NCI-H774 (cell line): Measurements from ENCODE around the gene ZNF175.
"Not testable (repeated sequence)": the region's sequence is repeated elsewhere in the genome, so short reads cannot be mapped to it uniquely, and the experiment has no call there.

ENCODE experiments used
- DNase-seq: peaks from one replicate; lab custom pipeline; 2025; lab: John Stamatoyannopoulos, UW

ZNF175 gene

DNA sequence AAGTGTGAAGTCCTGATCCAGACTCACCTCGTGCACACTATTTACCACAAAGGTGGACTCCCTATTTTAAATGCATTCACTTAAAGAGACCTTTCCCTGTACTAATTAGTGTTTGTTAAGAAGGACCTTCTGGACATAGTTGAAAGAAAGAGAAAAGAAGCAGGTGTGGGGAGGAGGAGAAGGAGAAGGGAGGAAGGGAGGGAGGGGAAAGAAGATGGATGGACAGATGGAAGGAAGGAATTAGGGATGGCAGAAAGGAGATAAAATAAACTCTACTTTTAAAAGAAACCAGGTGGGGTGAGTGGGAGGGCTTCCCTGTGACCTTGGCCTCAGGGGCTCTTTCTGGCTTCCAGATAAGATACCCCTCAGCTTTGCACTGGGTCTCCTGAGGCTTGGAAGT, 21.4 kb downstream of the ZNF175 start:
- no peak for DNase-seq

- DNase-seq, result no peak
Measured at GRCh38 chr19:51593138-51593890, 22.2 kb downstream of the ZNF175 start.

GRCh38 chr19:51593969-51594773, 23.1 kb downstream of the ZNF175 start:
- DNase-seq, result peak; percentile 97

GRCh38 chr19:51594774-51595109, 23.7 kb downstream of the ZNF175 start:
- DNase-seq, result no peak

- no peak for DNase-seq
Measured at GRCh38 chr19:51595190-51596175, 24.4 kb downstream of the ZNF175 start.

DNA sequence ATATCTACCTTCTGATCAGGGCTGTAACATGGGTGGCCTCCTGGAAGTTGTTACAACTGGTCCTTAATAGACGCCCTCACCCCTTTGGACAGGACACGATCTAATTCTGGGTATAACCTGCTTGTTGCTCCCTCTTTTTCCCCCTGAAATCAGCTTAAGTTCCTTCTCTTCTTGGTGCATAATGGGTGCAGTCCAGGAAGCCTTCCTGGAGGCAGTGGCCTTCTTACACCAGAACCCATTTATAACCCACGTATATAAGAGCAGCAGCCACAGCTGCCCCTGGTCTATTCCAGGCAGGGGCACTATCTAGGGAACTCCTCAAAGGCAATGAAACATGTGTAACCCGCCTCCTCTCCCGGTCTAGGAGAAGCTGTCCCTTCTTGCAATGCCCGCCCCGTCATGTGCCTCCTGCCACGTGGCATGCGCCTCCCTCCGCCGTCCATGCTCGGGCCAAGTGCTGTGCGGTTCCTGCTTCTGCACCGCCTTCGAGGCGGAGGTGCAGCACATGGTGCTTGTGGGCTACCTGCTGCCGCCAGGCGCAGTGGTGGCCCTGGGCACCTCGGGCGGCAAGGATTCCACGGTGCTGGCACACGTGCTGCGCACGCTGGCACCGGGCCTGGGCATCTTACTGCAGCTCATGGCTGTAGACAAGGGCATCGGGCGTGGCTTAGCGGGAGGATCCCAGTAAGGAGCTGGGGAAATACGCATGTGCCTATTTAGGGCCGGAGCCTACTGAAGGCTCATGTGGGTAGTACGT, 27.3 kb downstream of the ZNF175 start:
- no peak for DNase-seq

DNA sequence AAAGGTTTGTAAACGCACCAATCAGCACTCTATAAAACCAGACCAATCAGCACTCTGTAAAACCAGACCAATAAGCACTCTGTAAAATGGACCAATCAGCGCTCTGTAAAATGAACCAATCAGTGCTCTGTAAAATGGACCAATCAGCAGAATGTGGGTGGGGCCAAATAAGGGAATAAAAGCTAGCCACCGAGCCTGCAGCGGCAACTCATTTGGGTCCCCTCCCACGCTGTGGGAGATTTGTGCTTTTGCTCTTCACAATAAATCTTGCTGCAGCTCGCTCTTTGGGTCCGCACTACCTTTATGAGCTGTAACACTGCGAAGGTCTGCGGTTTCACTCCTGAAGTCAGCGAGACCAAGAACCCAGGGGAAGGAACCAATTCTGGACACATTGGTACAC, 28.0 kb downstream of the ZNF175 start:
- no peak for DNase-seq

- DNase-seq, result no peak
Measured at GRCh38 chr19:51600940-51601580, 30.0 kb downstream of the ZNF175 start.

DNA sequence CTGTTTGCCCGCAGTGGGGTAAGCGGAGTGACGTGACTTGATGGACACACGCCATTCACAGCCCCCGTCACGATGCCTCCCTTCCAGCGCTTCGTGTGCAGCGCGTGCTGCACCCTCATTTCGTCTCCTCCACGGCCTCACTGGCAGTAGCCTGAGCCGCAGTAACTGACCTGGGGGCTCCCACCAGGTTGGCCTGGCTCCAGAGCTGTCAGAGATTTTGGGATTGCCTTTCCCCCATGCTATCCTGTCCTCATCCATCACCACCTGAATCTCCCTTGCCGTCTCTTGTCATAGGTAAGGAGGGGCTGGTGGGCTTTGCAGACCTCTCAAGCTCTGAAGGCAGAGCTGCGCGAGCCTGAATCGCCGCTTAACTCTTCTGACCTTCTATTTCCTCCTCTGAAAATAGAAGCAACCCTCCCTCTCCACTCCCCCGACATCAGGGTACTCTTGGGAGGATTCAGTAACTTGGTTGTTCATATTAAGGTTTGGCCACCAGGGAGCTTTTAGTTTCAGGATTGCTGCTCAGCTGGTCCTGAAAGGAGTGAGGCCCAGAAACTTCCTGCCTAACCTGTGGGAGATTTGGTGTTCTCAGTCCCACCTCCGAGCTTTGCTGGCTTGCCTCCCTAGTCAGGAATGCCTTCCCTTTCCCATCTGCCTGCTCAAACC, 31.2 kb downstream of the ZNF175 start:
- DNase-seq, result no peak

GRCh38 chr19:51607077-51607476, 36.0 kb downstream of the ZNF175 start:
- no peak for DNase-seq

DNA sequence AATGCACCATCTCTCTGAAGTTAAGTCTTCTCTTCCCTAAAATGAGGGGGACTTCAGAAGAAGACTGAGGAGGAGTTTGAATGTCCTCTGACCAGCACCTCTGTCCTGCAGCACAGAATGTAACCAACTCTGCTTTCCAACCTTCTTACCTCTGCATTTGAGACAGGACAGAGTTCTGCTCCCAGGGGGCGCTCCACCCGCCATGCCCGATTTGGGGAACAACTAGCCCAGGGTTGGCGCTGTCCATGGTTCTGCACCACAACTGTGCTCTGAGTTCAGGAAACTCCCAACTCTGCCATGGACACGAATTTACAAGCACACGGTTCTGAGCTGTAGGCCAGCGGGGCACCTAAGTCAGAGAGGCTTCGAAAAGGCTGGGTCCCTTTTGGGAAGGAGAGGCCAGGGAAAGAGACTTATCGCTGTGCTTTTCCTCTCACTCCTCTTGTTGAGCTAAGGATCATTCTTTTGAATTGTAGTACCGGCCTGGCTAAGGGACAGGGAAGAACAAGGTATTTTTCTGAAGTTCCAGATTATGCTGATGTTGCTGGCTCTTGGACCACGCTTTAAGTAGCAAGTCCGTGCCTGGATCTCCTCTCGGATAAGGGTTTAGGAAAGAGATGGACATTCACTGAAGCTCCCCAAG, 37.0 kb downstream of the ZNF175 start:
- no peak for DNase-seq

GRCh38 chr19:51610576-51610975, 39.5 kb downstream of the ZNF175 start:
- DNase-seq, result no peak

- DNase-seq, result no peak
Measured at GRCh38 chr19:51614789-51615188, 43.7 kb downstream of the ZNF175 start.

- DNase-seq, result no peak
Measured at GRCh38 chr19:51615991-51616390, 44.9 kb downstream of the ZNF175 start.

DNA sequence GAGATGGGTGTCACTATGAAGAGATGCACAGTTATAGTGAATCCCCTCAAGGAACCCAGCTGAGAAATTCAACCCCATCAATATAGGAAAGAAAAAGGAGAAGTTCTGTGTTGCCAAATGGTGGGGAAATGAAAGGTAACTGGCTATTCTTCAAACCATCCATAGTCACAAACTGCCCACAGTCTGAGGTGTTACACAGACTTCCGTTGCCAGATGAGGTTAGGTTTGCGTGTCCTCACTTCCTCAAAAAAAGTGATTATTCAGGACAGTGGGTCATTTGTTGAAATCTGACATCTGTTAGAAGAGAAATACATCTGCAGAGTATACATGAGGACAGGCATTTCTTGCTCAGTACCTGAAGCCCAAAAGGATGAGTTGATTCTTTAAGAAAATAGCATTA, 50.1 kb downstream of the ZNF175 start:
- no peak for DNase-seq

- no peak for DNase-seq
Measured at GRCh38 chr19:51626675-51627074, 55.6 kb downstream of the ZNF175 start.

DNA sequence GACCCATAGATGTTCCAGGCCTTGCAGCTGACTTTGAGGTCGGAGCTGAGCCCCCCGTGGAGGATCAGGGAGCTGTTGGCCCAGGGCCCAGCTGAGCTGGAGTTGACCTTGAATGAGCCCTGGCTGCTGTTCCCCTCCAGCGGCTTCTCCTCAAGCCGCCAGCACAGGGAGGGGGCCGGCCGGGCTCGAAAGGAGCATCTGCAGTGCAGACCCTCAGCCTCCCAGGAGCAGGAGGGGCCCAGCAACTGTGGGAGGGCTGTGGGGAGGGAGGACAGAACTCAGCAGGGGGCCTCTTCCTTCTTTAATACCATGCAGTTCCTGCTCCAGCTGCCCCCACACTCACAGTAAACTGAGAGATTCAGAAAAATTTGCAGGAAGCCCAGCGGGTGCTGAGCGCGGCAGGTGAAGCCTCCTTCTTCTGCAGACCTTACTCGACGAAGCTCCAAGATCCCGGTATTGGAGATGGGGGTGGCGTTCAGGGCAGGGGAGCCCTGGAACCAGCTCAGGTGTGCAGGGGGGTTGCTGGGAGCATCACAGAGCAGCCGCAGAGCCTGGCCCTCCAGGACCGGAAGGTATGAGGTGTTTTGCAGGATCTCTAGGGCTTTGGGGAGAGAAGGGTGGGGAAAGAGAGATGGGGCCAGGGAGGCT, 56.5 kb downstream of the ZNF175 start:
- DNase-seq, result no peak

DNA sequence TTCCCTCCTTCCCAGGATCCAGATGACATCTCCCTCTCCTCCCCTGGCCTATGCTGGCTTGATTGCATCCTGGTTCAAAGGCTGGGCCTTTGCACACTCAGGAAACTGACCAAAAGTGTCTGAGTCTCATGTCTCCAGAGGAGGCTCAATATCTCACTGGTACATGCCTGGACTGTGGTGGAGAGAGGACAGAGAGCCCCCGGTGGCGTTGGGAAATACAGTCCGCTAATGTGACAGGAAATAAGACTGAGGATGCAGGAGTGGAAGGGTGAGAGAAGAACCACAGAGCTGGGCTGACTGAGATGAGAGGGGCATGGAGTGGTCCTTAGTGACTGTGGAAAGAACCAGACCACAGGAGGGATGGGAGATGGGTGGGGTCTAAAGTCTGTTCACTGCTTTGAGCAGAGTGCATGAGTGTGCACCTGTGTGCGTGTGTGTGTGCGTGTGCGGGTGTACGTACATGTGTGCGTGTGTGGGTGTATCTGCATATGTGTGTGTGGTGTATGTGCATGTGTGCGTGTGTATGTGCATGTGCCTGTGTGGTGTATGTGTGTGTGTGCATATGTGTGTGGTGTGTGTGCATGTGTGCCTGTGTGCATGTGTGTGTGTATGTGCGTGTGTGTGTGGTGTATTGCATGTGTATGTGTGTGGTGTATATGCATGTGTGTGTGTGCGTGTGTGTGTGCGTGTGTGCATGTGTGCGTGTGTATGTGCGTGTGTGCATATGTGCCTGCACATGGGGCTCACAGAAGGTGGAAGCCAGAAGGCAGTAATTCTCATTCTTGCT, 57.3 kb downstream of the ZNF175 start:
- no peak for DNase-seq

DNA sequence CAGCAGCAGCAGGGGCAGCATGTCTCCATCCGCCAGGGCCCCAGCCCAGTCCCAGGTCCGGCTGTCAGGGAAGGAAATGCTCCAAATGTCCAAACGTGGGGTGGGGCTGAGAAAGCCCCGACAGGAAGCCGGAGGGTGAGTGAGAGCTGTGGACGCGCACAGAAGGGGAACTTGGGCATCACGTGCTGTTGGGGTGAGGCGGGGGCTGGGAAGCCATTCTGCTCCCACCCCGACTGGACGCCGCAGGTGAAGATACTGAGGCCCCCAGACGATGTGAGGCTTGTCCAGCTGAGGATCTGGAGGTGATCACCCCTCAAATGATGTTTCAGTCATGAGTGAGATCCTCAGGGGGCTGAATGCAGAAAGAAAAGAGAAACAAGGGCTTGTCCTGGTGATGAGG, 59.2 kb downstream of the ZNF175 start, which contains the start of gene SIGLEC5:
Gene SIGLEC5, minus strand, starts transcription at position 87 of the 400 bp plus-strand sequence. Its CDS starts 66 bp downstream, at position 21.
- DNase-seq, result not testable (repeated sequence)
